GM18517 (cell line): ENCODE measurements around the gene SLFN13.
"Not testable (repeated sequence)": the region's sequence is repeated elsewhere in the genome, so short reads cannot be mapped to it uniquely, and the experiment has no call there.

Experiments
- ATAC-seq: cut with Tn5 transposase; IDR thresholded peaks from one replicate; pipeline ENCODE4 v1.9.1; 2021; ENCODE audit warnings: mild to moderate bottlenecking, moderate library complexity; ENCODE audit not compliant: unreplicated experiment

SLFN13 gene

GRCh38 chr17:35448214-35448898, at the start of gene SLFN13:
Gene SLFN13 (minus strand): TSS chr17:35448766. CDS start chr17:35445680, 3,086 bp downstream.
- ATAC-seq = peak; percentile 65

GRCh38 chr17:35496451-35497290, 48.1 kb upstream of the SLFN13 start:
- no peak for ATAC-seq

GRCh38 chr17:35493040-35493439, 44.5 kb upstream of the SLFN13 start:
- no peak for ATAC-seq

- ATAC-seq = no peak
Measured at GRCh38 chr17:35491417-35491816, 42.9 kb upstream of the SLFN13 start.

GRCh38 chr17:35489944-35490343, 41.4 kb upstream of the SLFN13 start:
- no peak for ATAC-seq

- ATAC-seq = no peak
Measured at GRCh38 chr17:35488991-35489390, 40.4 kb upstream of the SLFN13 start.

- no peak for ATAC-seq
Measured at GRCh38 chr17:35486920-35487732, 38.6 kb upstream of the SLFN13 start.

- ATAC-seq = no peak
Measured at GRCh38 chr17:35479271-35479670, 30.7 kb upstream of the SLFN13 start.

GRCh38 chr17:35477248-35477647, 28.7 kb upstream of the SLFN13 start:
- ATAC-seq = no peak

- no peak for ATAC-seq
Measured at GRCh38 chr17:35476283-35476820, 27.8 kb upstream of the SLFN13 start.

- ATAC-seq = no peak
Measured at GRCh38 chr17:35468475-35468874, 19.9 kb upstream of the SLFN13 start.

GRCh38 chr17:35467824-35468223, 19.3 kb upstream of the SLFN13 start:
- no peak for ATAC-seq

GRCh38 chr17:35460354-35460851, 11.8 kb upstream of the SLFN13 start:
- ATAC-seq = peak; percentile 74

- not testable (repeated sequence) for ATAC-seq
Measured at GRCh38 chr17:35454035-35454434, 5.5 kb upstream of the SLFN13 start.

- ATAC-seq = no peak
Measured at GRCh38 chr17:35453171-35453570, 4.6 kb upstream of the SLFN13 start.

GRCh38 chr17:35449371-35449931, 885 bp upstream of the SLFN13 start:
- peak; percentile 38 for ATAC-seq

GRCh38 chr17:35448899-35449227, 297 bp upstream of the SLFN13 start:
- ATAC-seq = no peak

- no peak for ATAC-seq
Measured at GRCh38 chr17:35447499-35447898, 1.1 kb downstream of the SLFN13 start.

- no peak for ATAC-seq
Measured at GRCh38 chr17:35438433-35438832, 10.1 kb downstream of the SLFN13 start.

GRCh38 chr17:35433075-35433894, 15.3 kb downstream of the SLFN13 start:
- ATAC-seq = no peak
